Measurements from ENCODE around the gene C6orf89.

The C6orf89 gene

GRCh38 chr6:36885461-36886401, at the start of gene C6orf89:
Gene C6orf89 (plus strand): TSS chr6:36885952. CDS start chr6:36899445, 13,493 bp downstream.
- DNase-seq: peak; percentile 98

DNA sequence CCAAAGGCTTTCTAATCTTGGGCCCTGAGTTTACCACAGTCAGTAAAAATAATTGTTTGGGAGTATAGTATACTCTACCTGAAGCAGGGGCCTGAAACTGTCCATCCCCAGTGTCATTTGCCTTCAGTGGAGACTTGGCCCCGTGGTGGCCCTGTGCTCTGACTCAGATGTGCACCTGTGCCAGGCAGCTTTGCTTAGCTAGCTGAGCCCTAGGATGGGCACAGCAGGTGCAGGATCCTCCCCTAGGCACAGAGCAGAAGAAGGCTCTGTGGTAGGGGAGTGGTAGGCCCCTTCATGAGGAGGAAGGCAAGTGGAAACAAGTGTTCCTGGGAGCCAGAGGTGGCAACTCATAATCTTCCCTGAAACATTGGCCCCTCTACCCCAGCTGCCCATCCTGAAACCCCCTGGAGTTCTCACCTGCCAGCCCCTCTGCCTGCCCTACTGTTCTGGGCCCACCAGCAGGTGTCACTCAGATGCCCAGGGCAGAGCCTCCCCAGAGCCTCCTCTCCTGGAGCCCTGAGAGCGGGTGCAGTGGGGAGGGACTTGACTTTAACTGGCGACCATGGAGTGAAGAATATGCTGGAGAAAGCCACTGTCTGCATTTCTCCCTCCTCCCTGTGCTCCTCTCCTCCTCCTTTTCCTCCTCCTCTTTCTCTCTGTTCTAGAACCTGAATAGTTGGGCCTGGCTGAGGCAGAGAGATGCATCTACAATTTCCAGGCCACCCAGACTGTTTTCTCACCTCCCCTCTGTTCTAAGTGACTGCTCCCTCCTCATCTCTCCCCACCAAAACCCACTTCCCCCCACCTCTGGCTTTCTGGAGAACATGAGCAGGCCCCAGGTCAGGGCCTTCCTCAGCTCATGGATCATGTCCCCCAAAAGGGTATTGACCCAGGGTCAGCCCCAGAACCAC, 49.4 kb upstream of the C6orf89 start:
- no peak for DNase-seq

DNA sequence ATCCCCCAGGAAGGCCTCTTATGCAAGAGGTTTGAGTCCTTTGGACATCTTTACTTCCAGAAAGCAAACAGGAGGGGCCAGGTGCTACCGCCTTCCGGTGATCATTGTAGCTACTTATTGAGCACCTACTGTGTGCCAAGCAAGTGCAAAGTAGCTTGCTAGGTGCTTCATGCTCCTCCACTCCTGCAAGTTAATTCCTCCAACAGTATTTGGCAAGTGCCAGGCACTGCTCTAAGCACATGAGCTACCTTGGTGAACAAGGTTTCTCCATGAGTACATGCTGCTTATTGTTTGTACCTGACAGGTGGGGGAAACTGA, 48.8 kb upstream of the C6orf89 start:
- no peak for DNase-seq

- no peak for DNase-seq
Measured at GRCh38 chr6:36837686-36838085, 48.1 kb upstream of the C6orf89 start.

DNA sequence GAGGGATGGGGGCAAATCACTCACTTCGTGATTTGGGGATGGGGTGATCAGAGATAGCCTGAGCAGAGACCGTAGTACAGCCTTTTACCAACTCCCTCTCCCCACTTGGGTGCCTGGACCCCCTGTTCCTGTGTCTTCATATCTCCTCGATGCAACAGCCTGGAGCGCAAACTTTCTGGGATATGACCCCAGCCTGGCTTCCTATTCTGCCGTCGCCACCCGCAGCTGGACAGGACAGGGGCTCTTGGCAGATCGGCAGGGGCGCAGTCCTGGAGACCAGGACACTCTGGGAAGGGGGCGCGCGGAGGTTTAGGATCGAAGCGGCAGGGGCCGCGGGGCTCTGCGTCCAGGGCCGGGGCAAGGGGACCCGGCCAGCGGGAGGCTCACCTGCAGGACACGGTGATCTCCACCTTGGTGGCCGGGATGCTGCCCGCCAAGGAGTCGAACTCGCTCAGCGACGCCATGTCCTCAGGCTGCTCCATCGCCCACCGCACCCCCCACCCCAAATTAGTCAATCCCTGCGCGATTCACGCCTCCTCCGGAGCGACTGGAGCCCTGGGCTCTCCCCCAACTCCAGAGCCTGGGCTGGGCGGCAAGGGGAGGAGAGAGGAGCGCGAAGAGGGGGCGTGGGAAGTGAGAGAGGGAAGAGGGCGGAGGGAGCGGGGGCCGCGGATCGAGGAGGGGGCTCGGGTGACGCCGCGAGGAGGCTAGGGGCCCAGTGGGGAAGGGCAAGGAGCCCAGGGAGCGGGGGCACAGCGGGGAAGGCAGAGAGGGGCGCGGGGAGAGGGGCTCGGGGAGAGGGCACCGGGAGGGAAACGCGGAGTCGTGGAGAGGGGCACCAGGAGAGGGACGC, 46.6 kb upstream of the C6orf89 start, which contains the start of gene CPNE5:
Gene CPNE5 (minus strand): TSS at position 549 of the 853 bp plus-strand sequence. CDS start 67 bp downstream, at position 482.
- no peak for DNase-seq

DNA sequence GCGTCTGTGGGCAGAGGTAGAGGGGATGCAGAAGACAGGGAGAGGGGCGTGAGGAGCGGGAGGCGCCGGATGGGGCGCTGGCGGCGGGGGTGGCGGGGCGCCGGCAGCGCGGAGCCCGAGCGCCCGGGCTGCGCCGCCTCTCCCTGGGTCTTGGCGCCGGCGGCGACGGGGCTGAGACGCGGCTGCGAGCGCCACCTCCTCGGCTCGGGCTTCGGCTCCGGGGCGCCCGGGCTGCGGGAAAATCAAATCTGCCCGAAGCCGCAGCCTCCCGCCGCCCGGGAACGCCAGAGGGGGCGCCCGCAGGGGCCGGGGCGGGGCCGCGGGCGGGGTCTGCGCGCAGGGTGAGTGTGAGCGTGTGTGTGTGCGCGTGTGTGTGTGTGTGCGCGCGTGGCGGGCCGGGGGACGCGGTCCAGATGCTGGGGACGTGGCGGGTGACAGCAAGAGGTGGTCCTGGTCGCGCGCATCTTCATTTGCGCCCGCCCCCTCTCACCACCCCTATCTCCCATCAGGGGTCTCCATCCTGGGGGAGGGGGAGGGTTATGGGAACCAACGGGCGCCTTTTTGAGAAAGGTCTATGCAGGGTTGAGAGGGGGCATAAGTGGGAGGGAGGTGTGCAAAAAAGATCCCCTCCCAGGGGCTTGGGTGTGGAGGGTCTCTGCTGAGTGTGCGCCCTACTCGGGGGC, 45.9 kb upstream of the C6orf89 start:
- peak; percentile 52 for DNase-seq

- DNase-seq: peak; percentile 44
Measured at GRCh38 chr6:36840432-36841403, 45.0 kb upstream of the C6orf89 start.

DNA sequence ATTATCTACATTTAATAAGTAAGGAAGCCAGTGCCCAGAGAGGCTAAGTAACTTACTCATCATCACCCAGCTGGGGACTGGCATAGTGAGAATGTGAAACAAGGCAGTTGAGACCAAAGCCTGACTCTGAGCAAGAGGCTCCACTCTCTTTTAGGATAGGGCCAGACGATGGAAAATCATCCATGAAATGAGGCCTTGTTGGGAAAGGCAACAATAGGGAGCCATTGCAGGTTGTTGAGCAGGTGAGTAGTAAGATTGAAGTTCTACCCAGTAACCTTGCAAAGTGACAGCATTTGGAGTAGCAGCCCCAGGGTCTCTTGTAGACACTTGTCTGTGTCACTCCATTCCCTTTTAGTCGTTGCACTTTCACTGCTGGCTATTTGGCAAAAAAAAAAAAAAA, 44.0 kb upstream of the C6orf89 start:
- no peak for DNase-seq

- no peak for DNase-seq
Measured at GRCh38 chr6:36843170-36843569, 42.6 kb upstream of the C6orf89 start.

GRCh38 chr6:36844232-36845170, 41.3 kb upstream of the C6orf89 start:
- DNase-seq: no peak

DNA sequence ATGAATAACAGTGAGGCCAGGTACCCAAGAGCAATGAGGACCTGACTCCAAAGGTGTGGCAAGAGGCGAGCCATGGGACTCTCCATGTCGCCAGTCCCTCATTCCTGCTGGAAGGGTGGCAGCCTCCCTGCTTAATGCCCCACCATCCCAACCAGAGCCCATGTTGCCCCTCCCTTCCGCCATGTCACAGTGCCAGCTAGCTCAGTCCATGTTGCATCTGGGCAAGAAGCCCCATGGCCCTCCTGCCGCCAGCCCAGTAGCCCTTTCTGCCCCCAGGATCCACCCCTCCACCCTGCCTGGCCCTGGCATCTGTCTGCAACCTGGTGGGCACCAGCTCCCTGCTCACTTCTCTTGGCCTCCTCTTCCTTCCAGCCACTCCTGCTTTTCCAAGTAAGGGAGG, 40.5 kb upstream of the C6orf89 start:
- DNase-seq: no peak

GRCh38 chr6:36847152-36847551, 38.6 kb upstream of the C6orf89 start:
- no peak for DNase-seq

GRCh38 chr6:36847991-36848390, 37.8 kb upstream of the C6orf89 start:
- no peak for DNase-seq

GRCh38 chr6:36848658-36849441, 36.9 kb upstream of the C6orf89 start:
- DNase-seq: no peak

DNA sequence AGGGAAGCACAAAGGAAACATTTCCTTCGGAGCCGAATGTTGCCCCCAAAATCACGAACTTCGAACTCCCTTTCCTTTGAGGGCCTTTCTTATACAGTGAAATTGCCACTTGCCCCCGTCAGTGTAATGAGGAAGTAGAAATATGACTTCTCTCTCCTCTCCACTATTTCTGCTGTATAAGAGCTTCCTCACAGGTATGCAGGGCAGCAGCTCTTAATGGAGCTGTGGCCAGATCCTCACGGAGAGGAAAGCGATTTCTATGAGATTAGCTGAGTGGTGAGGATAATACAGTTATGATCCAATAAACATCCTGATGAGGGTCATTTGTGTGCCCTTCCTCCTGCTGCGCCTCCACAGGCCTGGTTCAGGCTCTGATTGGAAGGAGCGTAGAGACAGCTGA, 35.7 kb upstream of the C6orf89 start:
- DNase-seq: no peak

DNA sequence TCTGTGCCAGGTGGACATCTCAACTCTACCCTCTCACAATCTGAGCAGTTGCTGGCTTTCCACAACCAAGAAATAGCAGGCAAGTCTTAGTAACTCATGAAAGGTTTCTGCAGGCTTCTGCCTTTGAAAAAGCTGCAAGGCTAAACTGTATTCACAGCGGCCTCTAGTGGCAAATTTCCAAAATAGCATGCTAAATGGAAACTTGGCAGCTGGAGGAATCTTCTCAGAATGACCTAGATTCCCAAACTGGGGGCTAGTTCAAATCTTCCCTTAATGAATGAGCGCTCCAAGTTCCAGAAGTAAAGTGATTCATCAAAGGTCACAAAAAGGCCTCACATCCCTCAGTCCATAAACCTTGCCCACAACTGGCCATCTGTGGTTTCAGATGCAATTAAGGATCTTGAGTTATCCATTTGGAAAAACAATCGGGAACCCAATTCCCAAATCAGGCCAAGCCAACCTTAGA, 34.6 kb upstream of the C6orf89 start:
- peak; percentile 43 for DNase-seq

- no peak for DNase-seq
Measured at GRCh38 chr6:36851626-36852025, 34.1 kb upstream of the C6orf89 start.

- DNase-seq: no peak
Measured at GRCh38 chr6:36852481-36853147, 33.1 kb upstream of the C6orf89 start.

Data from activated CD4-positive, alpha-beta T cell treated with anti-CD3 and anti-CD28 coated beads for 48 hours (primary cell).